GF-D8 (cell line): ENCODE data around the gene NRXN2.

Experiments used
- DNase-seq: peaks from one replicate; lab custom pipeline; 2025; lab: John Stamatoyannopoulos, UW

NRXN2 gene

GRCh38 chr11:64759131-64759721 lies 36.2 kb upstream of the NRXN2 start:
- DNase-seq = no peak

GRCh38 chr11:64758330-64759079 lies 35.5 kb upstream of the NRXN2 start:
- DNase-seq = no peak

- no peak for DNase-seq
Observed at GRCh38 chr11:64757549-64758329, 34.7 kb upstream of the NRXN2 start.

- no peak for DNase-seq
Observed at GRCh38 chr11:64755681-64756361, 32.8 kb upstream of the NRXN2 start.

- DNase-seq = no peak
Observed at GRCh38 chr11:64754919-64755662, 32.1 kb upstream of the NRXN2 start.

- DNase-seq = no peak
Observed at GRCh38 chr11:64754124-64754918, 31.3 kb upstream of the NRXN2 start.

- DNase-seq = no peak
Observed at GRCh38 chr11:64753380-64754123, 30.6 kb upstream of the NRXN2 start.

- no peak for DNase-seq
Observed at GRCh38 chr11:64753019-64753379, 30.0 kb upstream of the NRXN2 start.

GRCh38 chr11:64752175-64752970 lies 29.4 kb upstream of the NRXN2 start:
- no peak for DNase-seq

- DNase-seq = no peak
Observed at GRCh38 chr11:64751580-64751979, 28.6 kb upstream of the NRXN2 start.

- DNase-seq = no peak
Observed at GRCh38 chr11:64751136-64751535, 28.1 kb upstream of the NRXN2 start.

- no peak for DNase-seq
Observed at GRCh38 chr11:64750361-64751054, 27.5 kb upstream of the NRXN2 start.

- no peak for DNase-seq
Observed at GRCh38 chr11:64747961-64748665, 25.1 kb upstream of the NRXN2 start.

- DNase-seq = no peak
Observed at GRCh38 chr11:64746486-64746885, 23.5 kb upstream of the NRXN2 start.

- peak; percentile 47 for DNase-seq
Observed at GRCh38 chr11:64745521-64746328, 22.7 kb upstream of the NRXN2 start.

- peak; percentile 82 for DNase-seq
Observed at GRCh38 chr11:64745189-64745520, 22.2 kb upstream of the NRXN2 start.

GRCh38 chr11:64744544-64745188 lies 21.7 kb upstream of the NRXN2 start:
- no peak for DNase-seq
